Suprapubic skin (tissue), 3 donors: ENCODE data around the gene CTNNA1.

ENCODE experiments used
- CTCF ChIP-seq, 2 donors: fragments of 200-600 bp in 1 of 2; fragments of 450-650 bp in 1 of 2; sonication (generic) in 1 of 2; IDR thresholded peaks; one replicate each; pipeline ENCODE4 v1.5.1; 2016 to 2019; ENCODE audit warnings: antibody characterized with exemption in 2 of 2, mild to moderate bottlenecking in 1 of 2, moderate library complexity in 1 of 2
- POLR2A ChIP-seq, 2 donors: fragments of 450-650 bp; IDR thresholded peaks; one replicate each; pipeline ENCODE4 v1.6.1; 2017; ENCODE audit warnings: antibody characterized with exemption in 2 of 2, mild to moderate bottlenecking in 2 of 2, moderate library complexity in 2 of 2

- TF ChIP-seq CTCF (IDR thresholded peaks at IDR 0.05) = no peak
- no peak for TF ChIP-seq POLR2A (IDR thresholded peaks at IDR 0.05)
Observed at GRCh38 chr5:138964647-138965201, 211.5 kb downstream of the CTNNA1 start.
